ENCODE data around the gene TMEM82.

GRCh38 chr1:15705184-15705566 is 37.1 kb upstream of the TMEM82 start:
- TF ChIP-seq EZH2phosphoT487 (IDR thresholded peaks at IDR 0.05; ENCODE audit: unreplicated experiment) (no peak), EZH2 (IDR thresholded peaks at IDR 0.05; ENCODE audit: low read depth, unreplicated experiment) (no peak), CTCF (conservative IDR thresholded peaks at IDR 0.05; ENCODE audit: low read depth in 2 of 2) (no peak), CREB1 (CRISPR knock-in tag; IDR thresholded peaks at IDR 0.05; ENCODE audit: low read depth) (no peak)

All from GM23338 (cell line).